WI38 (cell line): Measurements from ENCODE around the gene FAM163A.

Experiments
- H3K4me3 ChIP-seq: 2 replicates; pipeline ENCODE4 v1.5.1; 2011; ENCODE audit warnings: low read depth, mild to moderate bottlenecking, control low read depth, low read length
- CTCF ChIP-seq: IDR thresholded peaks from 2 replicates; pipeline ENCODE4 v1.5.1; 2012; ENCODE audit warnings: low read depth, mild to moderate bottlenecking, control low read depth, low read length

The FAM163A gene

GRCh38 chr1:179743679-179744400 lies 749 bp downstream of the FAM163A start:
- TF ChIP-seq CTCF = no peak
- no peak overlapping the region for H3K4me3 ChIP-seq

DNA sequence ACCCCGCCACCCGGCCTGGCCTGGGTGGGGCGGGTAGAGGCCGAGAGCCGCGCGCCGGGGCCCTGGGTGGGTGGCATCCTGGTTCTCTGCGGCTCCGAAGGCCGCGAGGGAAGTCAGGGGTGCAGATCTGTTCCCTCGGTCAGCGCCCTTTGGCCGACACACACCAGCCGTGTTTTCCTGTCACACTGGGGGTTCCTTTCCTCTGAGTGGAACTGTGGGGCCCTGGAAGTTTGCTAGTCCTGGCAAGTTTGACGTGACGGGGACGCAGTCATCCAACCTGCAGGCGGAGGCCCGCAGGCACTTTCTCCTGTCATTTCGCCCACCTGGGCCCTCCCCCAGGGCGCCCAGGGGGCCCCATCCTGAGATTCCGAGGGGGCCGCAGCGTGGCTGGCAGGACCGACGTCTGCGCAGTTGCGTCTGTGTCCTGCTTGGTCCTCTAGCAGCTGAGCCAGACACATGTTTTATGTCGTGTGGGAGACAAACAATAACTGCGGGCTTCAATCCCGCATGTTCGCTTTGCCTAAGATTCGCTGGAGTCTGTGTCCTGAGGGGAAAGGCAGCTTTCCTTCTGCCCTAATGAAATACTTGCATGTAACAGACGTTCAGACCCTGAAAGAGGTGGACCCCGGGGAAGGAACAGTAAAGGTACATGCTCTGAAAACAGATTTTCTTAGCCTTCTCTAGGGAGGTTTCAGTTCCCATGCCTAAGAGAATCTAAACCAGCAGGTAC lies 1.5 kb downstream of the FAM163A start:
- no peak for TF ChIP-seq CTCF
- H3K4me3 ChIP-seq = no peak overlapping the region

GRCh38 chr1:179745131-179745611 lies 2.1 kb downstream of the FAM163A start:
- no peak for TF ChIP-seq CTCF
- no peak overlapping the region for H3K4me3 ChIP-seq

GRCh38 chr1:179745743-179746142 lies 2.7 kb downstream of the FAM163A start:
- H3K4me3 ChIP-seq = no peak overlapping the region
- TF ChIP-seq CTCF = no peak

DNA sequence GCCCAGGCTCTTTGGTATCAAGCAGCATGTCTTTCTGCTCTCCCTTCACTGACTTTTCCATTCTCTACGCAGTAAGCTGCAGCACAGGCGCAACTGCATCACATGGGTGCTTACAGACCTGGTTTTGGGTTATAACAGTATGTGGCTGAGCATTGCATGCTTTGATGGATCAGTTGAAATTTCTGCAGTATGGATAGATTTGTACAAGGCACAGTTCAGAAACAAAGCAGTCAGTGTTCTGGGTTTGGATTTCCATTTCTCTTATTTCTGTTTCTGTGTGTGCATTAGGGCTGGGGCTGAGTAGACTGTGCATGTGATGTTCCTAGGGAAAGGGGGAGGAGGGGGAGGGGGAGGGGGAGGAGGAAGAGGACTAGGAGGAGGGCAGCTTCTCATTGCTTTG lies 4.5 kb downstream of the FAM163A start:
- TF ChIP-seq CTCF = no peak
- H3K4me3 ChIP-seq = no peak overlapping the region

- TF ChIP-seq CTCF = no peak
- no peak overlapping the region for H3K4me3 ChIP-seq
Measured at GRCh38 chr1:179748772-179749171, 5.7 kb downstream of the FAM163A start.

DNA sequence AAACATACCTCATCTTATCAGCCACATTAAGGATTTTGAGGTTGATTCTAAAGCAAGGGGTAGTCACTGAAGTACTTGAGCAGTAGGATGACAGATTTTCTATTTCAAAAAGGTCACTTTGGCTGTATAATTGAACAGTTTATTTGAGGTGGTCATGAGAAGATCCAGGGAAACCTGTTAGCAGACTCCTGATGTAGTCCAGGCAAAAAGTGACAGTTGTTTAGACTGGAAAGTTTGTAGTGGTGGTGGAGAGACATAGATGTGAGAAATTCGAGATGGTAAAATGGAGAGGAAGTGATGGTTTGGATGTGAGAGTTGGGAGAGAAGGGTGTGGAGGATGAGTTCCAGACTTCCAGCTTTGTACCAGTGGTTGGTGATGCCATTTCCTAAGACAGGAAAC lies 7.5 kb downstream of the FAM163A start:
- TF ChIP-seq CTCF = no peak
- H3K4me3 ChIP-seq = no peak overlapping the region
